Stimulated activated CD4-positive, alpha-beta T cell treated with anti-CD3 and anti-CD28 coated beads, Interleukin-12 subunit alpha, Interleukin-12 subunit beta, amount 100 ng/mL, for 24 hours (primary cell): ENCODE data around the gene SPTY2D1.
"Not testable (repeated sequence)": the region's sequence is repeated elsewhere in the genome, so short reads cannot be mapped to it uniquely, and the experiment has no call there.

Experiments
- DNase-seq, 2 experiments: peaks; one replicate each; pipeline ENCODE4 v3.0.0-alpha.2; 2020; ENCODE audit warnings: low read depth in 2 of 2

The SPTY2D1 gene, protein sequence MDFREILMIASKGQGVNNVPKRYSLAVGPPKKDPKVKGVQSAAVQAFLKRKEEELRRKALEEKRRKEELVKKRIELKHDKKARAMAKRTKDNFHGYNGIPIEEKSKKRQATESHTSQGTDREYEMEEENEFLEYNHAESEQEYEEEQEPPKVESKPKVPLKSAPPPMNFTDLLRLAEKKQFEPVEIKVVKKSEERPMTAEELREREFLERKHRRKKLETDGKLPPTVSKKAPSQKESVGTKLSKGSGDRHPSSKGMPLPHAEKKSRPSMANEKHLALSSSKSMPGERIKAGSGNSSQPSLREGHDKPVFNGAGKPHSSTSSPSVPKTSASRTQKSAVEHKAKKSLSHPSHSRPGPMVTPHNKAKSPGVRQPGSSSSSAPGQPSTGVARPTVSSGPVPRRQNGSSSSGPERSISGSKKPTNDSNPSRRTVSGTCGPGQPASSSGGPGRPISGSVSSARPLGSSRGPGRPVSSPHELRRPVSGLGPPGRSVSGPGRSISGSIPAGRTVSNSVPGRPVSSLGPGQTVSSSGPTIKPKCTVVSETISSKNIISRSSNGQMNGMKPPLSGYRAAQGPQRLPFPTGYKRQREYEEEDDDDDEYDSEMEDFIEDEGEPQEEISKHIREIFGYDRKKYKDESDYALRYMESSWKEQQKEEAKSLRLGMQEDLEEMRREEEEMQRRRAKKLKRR

DNA sequence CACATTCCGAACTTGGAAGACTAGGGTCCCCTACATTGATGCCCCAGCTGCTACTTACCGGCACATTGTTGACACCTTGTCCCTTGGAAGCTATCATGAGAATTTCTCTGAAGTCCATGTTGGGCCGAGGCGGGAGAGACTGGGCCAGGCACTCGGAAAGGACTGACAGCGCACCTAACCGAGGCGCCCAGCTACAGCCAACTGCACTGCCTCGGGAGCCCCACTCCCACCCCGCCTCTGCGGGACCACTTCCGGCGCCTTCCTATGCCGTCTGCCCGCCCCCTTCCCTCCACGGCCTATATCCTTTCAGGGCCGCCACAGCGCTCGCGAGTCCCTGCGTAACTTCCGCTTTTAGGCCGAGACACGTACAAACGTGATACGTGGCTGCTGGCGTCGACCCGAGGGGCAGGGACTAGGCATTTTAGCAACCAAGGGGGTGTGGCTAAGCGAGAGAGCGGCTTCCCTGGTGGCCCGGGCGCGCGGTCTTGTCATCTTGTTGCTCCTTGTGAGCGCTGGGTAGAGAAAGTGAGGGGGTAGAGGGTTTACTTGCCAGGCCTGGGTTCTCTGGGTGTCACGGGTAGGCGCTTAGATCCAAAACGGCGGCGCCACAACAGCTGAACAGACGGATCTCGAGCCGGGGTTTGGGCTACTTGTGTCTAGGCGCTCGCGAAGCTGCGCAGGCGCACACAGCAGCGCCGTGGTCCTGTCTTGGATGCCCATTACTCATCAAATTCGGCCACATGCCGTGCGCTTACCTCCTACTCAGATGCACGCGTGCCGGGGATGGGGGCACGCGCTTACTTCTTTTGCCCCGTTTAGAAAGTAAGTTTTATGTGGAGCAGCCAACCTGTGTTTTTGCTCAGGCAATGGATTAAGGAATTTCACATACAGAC is at the start of gene SPTY2D1:
Gene SPTY2D1, minus strand, starts transcription at position 203 of the 893 bp plus-strand sequence. Its CDS starts 85 bp downstream, at position 118.
- DNase-seq: peak; percentile 96

DNA sequence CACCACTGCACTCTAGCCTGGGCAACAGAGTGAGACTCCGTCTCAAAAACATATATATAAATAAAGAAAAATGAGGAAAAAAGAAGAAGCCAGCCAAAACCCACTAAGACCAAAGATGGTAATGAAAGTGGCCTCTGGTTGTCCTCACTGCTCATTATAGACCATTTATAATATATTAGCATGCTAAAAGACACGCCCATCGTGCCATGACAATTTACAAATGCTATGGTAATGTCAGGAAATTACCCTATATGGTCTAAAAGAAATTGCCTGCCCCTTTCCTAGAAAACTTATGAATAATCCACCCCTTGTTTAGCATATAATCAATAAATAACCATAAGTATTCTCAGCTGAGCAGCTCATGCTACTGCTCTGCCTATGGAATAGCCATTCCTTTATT is 48.3 kb upstream of the SPTY2D1 start:
- no peak for DNase-seq

DNA sequence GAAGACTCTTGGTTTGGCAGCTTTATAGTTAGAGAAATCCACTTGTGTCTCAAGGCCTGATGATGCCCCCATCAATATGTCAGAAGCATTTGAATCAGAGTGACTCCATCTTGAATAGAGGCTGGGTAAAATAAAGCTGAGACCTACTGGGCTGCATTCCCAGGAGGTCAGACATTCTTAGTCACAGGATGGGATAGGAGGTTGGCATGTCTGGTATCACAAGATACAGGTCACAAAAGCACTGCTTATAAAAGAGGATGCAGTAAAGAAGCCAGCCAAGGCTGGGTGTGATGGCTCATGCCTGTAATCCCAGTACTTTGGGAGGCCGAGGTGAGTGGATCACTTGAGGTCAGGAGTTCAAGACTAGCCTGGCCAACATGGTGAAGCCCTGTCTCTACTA is 47.8 kb upstream of the SPTY2D1 start:
- DNase-seq: not testable (repeated sequence)

DNA sequence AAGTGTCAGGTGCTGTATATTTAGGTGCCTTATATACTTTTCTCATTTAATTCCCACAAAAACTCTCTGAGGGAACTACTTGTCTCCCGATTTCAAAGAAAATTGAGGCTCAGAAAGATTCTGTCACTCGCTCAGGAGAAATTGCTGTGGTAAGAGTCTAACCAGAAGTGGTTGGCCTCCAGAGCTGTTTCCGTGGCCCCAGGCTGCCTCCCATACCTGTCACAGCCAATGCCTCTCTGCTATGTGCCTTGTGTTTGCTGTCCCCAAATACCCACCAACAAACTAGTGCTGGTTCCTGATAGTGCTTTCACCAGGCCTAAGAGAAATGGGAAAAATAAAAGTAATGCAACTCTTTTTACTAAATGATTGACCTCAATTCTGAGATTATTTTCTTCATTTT is 43.4 kb upstream of the SPTY2D1 start:
- DNase-seq: no peak

DNA sequence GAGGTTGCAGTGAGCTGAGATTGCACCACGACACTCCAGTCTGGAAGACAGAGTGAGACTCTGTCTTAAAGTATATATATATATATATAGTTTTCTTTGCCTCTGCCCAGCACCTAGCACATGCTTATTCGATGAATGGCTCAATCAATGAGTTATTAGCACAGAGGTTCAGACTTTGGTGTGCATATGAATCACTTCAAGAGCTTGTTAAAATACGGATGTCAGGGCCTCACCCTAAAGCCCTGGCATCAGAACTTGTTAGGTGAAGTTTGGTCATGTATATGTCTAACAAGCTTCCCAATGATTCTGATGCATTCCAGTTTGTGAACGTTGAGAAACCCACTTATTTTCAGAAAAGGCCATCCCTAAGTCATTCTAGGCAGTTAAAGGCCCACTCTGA is 42.7 kb upstream of the SPTY2D1 start:
- no peak for DNase-seq

DNA sequence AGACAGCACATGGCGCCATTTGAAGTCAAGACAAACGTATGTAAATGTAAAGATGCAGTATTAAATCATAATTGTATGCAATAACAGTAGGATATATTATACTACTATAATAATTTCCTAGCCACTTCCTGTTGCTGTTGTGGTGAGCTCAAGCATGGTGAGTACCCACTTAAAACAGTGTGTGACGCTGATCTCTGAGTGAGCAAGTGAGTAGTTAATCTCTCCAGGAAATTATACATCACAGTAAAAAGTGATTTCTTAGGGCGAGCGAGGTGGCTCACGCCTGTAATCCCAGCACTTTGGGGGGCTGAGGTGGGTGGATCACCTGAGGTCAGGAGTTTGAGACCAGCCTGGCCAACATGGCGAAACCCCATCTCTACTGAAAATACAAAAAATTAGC is 38.1 kb upstream of the SPTY2D1 start:
- DNase-seq: peak in 1 of 2 experiments; percentile 6

DNA sequence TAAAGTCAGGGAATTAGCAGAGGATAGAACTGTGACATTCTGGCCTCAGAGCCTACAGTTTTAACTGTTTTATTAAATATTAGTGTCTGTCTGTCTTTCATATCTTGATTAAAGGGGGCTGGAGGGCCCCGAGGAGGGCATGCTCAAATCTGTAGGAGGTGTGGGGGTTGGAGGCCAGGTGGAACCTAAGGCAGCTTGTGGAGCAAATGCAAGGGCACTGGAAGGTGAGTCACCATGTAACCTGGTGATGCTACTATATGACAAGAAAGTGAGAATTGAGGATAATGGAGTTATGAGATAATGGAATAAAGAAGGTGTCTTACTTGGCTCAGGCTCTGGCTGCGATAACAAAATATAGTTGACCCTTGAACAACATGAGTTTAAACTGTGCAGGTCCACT is 37.1 kb upstream of the SPTY2D1 start:
- no peak for DNase-seq

DNA sequence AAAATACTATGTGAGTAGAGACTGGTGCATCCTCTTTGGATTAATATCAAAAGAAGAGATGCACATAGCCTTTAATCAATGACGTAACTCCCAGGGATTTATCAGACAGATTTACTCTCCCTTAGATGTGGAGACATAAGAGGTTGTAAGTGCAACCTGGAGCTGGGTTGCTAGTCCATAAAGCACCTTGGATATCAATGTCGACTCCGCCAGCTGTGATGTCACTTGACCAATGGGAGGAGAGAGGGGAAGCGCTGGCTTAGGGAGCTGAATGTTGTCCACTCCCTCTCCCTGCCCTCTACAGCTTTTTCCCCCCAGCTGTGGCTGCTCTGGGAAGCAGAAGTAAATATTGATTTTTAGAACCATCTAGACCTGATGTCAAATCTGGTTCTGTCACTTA is 35.6 kb upstream of the SPTY2D1 start:
- DNase-seq: no peak

DNA sequence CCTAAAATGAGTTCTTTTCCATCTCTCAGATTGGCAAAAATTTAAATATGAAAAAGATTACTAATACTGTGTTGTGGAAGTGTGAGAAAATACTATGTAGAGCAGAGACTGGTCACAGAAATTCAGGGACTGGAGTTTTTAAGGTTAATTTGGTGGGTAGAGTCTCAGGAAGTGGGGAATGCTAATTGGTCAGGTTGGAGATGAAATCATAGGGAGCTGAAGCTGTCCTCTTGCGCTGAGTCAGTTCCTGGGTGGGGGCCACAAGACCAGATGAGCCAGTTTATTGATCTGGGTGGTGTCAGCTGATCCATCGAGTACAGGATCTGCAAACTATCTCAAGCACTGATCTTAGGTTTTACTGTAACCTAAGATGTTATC is 35.1 kb upstream of the SPTY2D1 start:
- DNase-seq: no peak

DNA sequence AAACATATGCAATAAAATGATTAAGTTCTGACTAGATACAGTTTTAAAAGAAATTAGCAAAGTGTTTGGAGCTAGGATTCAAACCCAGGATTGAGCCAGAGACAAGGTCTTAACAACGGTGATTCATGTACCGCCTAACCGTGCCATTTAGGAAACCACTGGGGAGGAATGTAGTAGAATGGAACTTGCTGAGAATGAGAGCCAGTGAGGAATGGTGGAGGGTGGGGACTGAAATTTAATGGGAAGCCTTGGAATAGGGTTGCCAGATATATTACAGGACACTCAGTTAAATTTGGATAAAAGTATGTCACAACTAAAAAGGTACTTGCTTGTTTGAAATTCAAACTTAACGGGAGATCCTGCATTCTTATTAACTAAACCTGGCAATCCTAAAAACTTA is 34.0 kb upstream of the SPTY2D1 start:
- DNase-seq: no peak

DNA sequence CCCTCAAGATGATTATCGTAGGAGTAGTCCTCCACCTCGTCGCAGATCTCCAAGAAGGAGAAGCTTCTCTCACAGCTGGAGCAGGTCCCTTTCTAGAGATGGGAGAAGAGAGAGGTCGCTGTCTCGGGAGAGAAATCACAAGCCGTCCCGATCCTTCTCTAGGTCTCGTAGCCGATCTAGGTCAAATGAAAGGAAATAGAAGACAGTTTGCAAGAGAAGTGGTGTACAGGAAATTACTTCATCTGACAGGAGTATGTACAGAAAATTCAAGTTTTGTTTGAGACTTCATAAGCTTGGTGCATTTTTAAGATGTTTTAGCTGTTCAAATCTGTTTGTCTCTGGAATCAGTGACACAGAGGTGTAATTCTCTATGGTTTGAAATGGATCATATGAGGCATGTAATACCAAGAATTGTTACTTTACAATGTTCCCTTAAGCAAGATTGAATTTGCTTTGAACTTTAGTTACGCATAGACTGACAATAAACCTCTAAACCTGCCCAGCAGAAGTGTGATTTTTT is 31.3 kb upstream of the SPTY2D1 start:
- not testable (repeated sequence) for DNase-seq

DNA sequence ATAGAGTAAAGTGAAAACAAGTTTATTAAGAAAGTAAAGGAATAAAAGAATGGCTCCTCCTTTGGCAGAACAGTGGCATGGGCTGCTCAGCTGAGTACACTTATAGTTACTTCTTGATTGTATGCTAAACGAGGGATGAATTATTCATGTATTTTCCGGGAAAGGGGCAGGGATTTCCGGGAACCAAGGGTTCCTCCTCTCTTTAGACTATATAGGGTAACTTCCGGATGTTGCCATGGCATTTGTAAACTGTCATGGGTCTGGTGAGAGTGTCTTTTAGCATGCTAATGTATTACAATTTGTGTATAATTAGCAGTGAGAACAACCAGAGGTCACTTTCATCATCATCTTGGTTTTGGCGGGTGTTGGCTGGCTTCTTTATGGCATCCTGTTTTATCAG is 23.5 kb upstream of the SPTY2D1 start:
- DNase-seq: no peak

DNA sequence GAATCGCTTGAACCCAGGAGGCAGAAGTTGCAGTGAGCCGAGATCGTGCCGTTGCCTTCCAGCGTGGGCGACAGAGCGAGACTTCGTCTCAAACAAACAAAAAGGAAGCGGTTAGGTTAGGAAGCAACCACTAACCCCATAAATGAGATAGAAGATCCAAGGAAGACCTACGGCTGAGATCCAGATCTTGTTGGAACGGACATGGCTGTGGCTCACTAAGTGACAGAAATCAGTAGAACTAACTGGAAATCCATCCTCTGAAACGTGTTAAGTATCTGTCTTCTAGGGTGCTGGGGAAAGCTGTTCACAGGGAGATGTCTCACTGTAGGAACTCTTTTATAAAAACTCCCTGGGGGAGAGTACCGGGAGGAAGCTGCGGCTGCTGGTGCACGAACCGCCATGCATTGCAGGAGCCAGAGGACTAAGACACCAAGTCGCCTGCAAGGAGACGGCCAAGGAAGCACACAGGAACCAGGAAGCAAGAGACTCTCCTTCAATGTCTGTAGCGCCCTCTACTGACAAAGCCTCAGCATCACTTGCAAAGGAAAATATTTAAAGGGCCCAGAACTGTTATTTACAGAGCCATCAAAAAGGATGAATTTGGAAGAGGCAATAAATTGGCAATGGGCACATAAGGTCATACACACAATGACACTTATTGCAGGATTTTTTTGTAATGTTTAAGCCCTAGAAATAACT is 16.9 kb upstream of the SPTY2D1 start:
- DNase-seq: peak in 1 of 2 experiments; percentile 12

DNA sequence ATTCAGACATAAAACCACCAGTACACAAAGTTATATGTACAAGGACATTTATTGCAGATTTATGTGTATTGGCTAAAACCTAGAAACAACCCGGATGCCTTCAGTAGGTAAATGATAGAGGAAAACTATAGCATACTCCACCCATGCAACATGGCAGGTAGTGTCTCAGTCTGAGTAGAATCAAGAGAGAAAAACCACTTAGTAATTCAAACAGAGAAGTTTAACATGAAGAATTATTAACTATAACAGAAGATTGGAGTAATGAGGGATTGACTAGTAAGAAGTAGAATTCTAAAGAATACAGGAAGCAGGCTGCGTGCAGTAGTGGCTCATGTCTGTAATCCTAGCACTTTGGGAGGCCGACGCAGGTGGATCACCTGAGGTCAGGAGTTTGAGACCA is 16.2 kb upstream of the SPTY2D1 start:
- no peak for DNase-seq

DNA sequence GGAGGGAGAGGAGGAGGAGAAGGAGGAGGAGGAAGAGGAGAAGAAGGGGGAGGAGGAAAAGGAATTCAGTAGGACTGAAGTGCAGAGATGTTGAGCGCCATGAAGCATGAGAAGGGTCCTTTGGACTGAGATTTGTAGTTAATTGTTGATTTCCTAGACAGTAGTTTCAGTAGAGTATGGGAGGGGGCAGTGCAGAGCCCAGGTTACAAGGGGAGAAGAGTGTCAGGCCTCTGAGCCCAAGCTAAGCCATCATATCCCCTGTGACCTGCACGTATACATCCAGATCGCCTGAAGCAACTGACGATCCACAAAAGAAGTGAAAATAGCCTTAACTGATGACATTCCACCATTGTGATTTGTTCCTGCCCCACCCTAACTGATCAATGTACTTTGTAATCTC is 8.9 kb upstream of the SPTY2D1 start:
- DNase-seq: not testable (repeated sequence)

DNA sequence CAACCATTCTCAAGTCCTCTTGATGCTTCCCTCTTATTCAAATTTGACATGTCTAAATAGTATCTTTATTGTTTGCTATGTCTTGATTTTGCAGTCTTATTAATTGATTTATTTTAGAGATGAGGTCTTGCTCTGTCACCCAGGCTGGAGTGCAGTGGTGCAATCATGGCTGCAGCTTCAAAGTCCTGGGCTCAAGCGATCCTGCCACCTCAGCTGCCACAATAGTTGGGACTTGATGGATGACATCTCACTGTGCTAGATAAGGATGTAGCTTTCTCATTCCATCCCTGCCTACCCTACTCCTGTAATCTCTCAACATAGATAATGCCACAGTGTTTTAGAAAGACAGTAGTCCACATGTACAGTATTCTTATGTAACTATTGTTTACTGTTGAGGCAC is 7.5 kb upstream of the SPTY2D1 start:
- no peak for DNase-seq

DNA sequence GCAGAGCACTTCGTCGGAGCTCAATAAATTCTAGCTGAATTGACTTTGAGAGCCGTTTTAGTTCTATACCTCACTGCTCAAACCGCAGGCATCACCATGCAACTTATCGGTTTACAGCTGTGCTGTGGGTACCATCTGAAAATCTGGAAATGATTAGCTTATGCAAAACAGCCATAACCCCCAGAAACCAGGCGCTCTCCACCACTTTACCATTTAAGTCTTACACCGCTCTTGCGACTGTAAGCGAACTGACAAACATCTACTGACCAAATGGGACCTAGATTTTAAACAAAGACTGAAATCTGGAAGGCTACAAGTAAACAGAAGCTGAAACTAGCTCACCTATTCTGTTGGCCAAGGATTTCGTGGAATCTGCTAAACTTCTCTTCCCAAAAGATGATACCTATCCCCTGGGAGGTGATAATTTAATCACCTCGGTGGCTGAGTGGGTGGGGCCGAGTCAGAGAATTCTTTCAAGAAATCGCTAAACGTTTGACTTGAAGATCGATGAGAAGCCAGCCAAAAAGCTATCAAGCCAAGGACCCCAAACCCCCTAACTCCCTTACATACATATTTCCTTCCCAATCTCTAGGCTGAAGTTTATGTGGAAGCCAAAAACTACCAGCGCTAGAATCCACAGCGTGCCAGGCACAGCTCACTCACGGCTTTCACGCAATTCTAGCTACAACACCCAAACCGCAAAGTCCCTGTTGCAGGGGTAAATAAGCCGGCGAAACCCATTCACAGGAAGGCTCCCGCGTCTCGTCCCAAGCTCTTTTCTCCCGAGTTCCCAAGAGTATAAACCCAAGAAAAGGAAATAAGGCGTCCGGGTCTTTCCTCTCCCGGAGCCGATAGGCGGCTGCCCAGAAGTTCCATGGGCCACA is 644 bp downstream of the SPTY2D1 start:
- peak in 1 of 2 experiments; percentile 15 for DNase-seq

DNA sequence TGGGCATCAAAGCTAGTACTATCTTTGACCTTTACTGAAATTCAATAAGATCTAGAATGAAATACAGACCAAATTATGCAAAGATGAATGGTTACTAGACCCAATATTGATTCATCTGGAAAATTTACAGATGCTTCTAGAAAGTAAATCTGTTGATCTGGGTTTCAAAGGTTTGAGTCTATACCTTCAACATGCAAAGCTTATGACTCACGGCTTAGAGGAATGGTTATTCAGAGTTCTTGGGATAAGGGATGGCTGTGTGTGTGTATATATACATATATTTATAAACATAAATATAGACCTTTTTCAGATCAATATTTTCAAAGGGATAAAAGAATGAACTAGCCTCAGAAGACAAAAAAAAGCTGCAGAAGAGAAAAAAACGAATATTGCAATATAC is 1.3 kb downstream of the SPTY2D1 start:
- no peak for DNase-seq

DNA sequence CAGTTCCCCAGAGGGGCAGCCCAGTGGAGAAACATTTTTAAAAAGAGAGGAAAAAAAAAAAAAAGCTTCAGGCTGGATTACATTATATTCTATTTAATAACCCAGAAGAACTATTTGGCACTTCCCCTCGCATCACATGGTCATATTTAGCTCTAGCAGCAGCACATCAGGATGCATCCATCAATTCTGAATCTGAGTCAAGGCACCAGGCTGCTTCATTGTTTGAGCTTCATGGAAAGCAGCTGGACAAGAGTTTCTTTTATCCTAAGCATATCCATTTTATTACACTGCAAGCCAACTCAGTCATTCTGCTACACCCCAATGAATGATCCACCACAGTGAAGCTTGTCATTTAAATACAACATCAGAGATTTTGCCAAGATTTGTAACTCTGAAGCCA is 10.0 kb downstream of the SPTY2D1 start:
- no peak for DNase-seq

DNA sequence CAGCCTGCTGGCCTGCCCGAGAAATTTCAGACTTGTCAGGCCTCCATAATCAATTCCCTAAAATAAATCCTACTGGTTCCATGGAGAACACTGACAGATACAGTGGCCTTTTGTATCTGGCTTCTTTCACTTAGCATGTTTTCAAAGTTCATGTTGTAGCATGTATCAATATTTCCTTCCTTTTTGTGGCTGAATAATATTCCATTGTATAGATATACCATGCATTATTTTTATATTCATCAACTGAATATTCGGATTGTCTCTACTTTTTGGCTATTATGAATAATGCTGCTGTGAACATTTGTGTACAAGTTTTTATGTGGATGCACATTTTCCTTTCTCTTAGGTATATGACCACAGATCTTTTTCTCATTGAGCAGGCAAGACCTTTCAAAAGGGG is 10.4 kb downstream of the SPTY2D1 start:
- no peak for DNase-seq
